HG03175 (cell line): ENCODE measurements around the gene MYO10.

ENCODE experiments used
- ATAC-seq: cut with Tn5 transposase; IDR thresholded peaks from one replicate; pipeline ENCODE4 v1.9.1; 2021; ENCODE audit warnings: mild to moderate bottlenecking, moderate library complexity; ENCODE audit not compliant: unreplicated experiment

Gene MYO10

GRCh38 chr5:16918891-16919671 is 17.0 kb downstream of the MYO10 start:
- ATAC-seq = no peak

- no peak for ATAC-seq
Measured at GRCh38 chr5:16918156-16918555, 17.9 kb downstream of the MYO10 start.

- ATAC-seq = no peak
Measured at GRCh38 chr5:16916262-16916878, 19.7 kb downstream of the MYO10 start.

GRCh38 chr5:16914584-16914983 is 21.5 kb downstream of the MYO10 start:
- no peak for ATAC-seq

- no peak for ATAC-seq
Measured at GRCh38 chr5:16914108-16914435, 22.0 kb downstream of the MYO10 start.

GRCh38 chr5:16913187-16914107 is 22.6 kb downstream of the MYO10 start:
- ATAC-seq = no peak

- ATAC-seq = no peak
Measured at GRCh38 chr5:16912080-16912479, 24.0 kb downstream of the MYO10 start.

GRCh38 chr5:16909464-16909863 is 26.6 kb downstream of the MYO10 start:
- ATAC-seq = no peak

GRCh38 chr5:16907270-16907669 is 28.8 kb downstream of the MYO10 start:
- no peak for ATAC-seq

- ATAC-seq = no peak
Measured at GRCh38 chr5:16906255-16906654, 29.8 kb downstream of the MYO10 start.

GRCh38 chr5:16903480-16904300 is 32.4 kb downstream of the MYO10 start:
- ATAC-seq = no peak

- ATAC-seq = no peak
Measured at GRCh38 chr5:16902846-16903245, 33.2 kb downstream of the MYO10 start.

- ATAC-seq = no peak
Measured at GRCh38 chr5:16901021-16901644, 35.0 kb downstream of the MYO10 start.

- no peak for ATAC-seq
Measured at GRCh38 chr5:16899171-16899570, 36.9 kb downstream of the MYO10 start.

GRCh38 chr5:16897800-16898199 is 38.3 kb downstream of the MYO10 start:
- no peak for ATAC-seq

GRCh38 chr5:16897284-16897704 is 38.8 kb downstream of the MYO10 start:
- ATAC-seq = no peak

- ATAC-seq = no peak
Measured at GRCh38 chr5:16896767-16897166, 39.3 kb downstream of the MYO10 start.

- ATAC-seq = no peak
Measured at GRCh38 chr5:16894236-16895057, 41.6 kb downstream of the MYO10 start.

GRCh38 chr5:16891033-16891432 is 45.1 kb downstream of the MYO10 start:
- ATAC-seq = no peak
